ENCODE results near the gene ZDHHC14.

DNA sequence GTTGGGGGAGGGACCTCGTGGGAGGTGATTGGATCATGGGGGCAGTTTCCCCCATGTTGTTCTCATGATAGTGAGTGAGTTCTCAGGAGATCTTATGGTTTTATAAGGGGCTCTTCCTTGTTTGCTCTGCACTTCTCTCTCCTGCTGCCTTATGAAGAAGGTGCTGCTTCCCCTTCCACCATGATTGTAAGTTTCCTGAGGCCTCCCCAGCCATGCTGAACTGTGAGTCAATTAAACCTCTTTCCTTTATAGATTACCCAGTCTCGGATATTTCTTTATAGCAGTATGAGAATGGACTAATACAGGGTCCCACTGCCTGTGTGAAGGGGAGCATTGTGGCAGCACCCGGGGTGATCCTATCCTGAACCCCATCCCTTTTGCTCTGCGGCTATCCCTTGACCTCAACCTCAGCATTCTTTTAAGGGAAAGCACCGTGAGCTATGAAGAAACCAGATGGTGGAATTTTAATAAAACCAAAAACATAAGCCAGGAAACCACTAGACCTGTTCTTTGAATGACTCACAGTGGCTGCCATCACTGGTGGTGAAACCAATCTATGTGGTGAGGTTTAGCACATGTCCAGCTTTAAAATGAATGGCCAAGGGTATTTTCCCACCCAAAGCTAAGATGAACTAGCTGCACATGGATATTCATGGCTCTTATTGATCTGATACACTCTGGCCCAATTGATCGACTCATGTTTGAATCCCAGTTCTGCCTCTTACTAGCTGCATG is 62.2 kb downstream of the ZDHHC14 start:
- TF ChIP-seq, protein P1, sequence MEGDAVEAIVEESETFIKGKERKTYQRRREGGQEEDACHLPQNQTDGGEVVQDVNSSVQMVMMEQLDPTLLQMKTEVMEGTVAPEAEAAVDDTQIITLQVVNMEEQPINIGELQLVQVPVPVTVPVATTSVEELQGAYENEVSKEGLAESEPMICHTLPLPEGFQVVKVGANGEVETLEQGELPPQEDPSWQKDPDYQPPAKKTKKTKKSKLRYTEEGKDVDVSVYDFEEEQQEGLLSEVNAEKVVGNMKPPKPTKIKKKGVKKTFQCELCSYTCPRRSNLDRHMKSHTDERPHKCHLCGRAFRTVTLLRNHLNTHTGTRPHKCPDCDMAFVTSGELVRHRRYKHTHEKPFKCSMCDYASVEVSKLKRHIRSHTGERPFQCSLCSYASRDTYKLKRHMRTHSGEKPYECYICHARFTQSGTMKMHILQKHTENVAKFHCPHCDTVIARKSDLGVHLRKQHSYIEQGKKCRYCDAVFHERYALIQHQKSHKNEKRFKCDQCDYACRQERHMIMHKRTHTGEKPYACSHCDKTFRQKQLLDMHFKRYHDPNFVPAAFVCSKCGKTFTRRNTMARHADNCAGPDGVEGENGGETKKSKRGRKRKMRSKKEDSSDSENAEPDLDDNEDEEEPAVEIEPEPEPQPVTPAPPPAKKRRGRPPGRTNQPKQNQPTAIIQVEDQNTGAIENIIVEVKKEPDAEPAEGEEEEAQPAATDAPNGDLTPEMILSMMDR (IDR thresholded peaks at IDR 0.05) = no peak
- no peak for TF ChIP-seq ZFX (IDR thresholded peaks at IDR 0.05; ENCODE audit: borderline replicate concordance)

Measured in 22Rv1 (cell line).